Fibroblast of skin of right quadriceps (primary cell): ENCODE data around the gene INSL3.

Experiments
- DNase-seq: peaks from one replicate; pipeline ENCODE4 v3.0.0-alpha.2; 2013

INSL3 gene

DNA sequence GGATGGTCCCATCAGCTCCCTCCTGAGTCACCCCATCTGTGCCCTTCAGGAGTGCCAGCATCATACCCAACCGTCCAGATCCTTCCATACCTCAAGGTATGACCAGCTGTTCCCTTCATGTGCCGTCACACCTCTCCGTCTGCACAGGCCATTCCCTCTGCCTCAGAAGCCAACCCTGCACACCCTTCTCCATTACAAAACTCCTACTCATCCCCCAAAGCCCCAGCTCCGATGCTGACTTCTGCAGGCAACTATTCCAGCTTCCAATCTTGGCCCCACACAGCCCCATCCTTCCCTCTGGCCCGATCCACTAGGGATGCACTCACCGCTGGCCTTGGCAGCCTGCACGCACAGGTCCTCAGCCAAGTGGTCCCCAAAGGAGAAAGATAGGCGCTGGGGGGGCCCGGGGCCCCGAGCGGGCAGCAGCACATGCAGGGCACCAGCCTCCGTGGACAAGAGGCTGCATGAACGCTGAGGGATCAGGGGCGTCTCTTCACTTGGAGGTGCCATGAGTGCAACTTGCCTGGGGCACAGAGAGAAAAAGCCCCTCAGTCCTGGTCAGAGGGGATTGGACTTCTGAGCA is 22.7 kb upstream of the INSL3 start:
- DNase-seq = no peak

- DNase-seq = no peak
These were observed 22.0 kb upstream of the INSL3 start for GRCh38 chr19:17843292-17843827.

DNA sequence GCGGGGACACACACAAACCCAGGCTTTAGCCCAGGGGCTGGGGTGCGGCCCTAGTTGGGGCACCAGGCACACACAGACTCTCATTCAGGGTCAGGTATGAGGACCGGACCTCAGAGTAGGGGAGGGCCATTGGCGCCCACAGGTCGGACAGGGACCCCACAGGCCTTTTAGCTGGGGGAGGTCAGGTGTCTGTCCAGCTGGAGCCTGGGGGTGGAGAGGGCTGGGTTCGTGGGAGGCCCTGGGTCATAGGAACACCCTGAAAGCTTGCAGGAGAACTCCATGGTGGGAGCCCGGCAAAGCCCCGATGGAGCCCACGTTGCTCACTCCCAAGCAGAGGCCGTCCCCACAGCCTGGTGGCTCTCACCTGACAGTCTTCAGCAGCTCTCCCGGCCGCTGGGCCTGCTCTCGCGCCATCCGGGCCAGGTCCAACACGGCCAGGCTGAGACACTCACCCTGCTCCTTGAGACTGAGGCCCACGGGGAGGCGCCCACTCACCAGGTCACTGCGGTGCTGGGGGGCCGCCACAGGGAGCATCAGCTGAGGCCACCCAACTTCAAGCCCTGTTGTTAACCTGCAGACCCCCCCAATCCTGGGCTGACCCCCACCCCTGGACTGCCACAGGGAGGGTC is 21.5 kb upstream of the INSL3 start:
- DNase-seq = no peak

GRCh38 chr19:17841810-17842662 is 20.7 kb upstream of the INSL3 start:
- DNase-seq = peak; percentile 85

GRCh38 chr19:17841371-17841809 is 20.1 kb upstream of the INSL3 start:
- DNase-seq = no peak

DNA sequence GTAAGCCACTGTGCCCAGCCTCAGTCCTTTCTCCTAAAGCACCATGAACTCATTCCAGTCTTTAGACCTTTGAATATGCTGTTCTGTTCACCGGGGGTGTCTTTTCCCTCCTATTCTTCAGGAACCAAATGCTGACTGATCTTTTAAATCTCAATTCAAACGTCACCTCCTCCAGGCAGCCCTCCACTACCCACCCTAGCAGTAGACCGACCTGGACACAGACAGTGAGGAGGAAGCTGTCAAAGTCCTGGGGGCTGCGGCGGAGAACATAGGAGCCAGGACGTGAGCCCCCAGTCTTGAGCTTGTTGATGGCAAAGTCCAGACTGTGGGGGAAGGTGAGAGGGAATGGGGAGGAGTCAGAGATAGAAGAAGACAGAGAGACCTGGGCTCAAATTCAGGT is 18.7 kb upstream of the INSL3 start:
- no peak for DNase-seq

DNA sequence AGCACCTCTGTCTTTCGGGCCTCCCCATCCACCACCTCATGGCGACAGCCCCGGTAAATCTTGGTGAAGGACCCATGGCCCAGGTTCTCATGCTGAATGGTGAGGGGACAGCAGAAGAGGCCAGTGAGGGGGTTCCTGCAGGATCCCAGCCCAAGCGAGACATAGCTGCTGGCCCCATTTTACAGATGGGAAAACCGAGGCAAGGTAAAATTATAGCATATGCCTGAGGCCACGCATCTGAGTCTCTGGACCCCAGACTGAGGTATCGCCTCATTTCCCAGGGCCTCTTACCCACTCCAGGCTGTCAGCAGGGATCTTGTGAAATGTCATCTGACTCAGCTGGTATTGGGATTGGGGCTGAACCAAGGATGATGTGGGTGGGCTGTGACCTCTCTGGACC is 16.7 kb upstream of the INSL3 start:
- no peak for DNase-seq

DNA sequence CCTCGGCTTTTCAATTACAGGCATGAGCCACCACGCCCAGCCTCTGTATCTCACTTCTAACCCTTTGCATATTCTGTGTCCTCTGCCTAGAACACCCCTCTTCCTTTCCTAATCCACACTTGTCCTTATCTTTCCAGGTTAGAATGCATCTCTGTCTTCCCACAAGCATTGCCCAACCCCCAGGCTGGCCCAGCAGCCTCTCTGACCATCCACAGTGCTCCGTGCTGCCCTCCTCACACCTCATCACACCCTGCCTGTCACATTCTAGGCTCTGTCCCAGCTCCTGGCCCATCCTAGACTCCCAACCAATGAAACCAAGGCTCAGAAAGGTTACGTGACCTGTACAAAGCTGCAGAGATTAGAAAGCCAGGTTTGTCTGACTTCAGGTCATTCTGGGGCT is 15.2 kb upstream of the INSL3 start:
- DNase-seq = no peak

DNA sequence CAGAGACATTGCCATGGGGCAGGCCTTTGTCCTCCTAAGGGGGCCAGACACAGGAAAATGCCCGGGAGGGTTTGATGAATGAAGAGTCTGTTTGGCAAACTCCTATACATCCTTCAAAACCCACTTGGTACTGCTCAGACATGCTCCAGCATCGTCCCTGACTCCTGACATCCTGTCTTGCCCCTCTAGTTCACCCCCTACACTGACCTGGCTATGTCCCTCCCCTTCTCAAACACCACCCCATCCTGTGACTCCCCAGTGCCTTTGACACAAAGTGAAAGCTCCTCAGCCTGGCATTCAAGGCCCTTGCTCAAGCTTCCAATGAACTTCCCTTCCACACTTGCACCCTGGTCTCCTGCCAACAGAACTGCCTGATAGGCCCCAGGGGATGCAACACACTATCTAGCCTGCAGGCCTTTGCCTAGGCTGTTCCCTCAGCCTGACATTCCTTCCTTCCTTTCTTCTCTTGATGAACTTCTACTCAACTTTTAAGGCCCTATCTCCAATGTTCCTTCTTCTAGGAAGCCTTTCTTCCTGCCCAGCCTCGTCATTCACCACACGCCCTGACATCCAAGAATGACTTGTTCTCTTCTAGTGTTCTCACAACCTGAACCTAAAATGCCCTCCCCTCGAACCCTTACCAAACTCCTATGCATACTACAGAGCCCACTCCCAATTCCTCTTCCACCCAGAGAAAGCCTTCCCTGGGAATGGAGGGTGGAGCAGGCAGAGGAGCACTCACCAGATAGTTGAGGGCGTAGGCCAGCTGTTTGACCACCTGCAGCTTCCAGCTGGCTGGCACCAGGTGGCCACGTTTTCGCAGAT is 14.1 kb upstream of the INSL3 start:
- DNase-seq = no peak

DNA sequence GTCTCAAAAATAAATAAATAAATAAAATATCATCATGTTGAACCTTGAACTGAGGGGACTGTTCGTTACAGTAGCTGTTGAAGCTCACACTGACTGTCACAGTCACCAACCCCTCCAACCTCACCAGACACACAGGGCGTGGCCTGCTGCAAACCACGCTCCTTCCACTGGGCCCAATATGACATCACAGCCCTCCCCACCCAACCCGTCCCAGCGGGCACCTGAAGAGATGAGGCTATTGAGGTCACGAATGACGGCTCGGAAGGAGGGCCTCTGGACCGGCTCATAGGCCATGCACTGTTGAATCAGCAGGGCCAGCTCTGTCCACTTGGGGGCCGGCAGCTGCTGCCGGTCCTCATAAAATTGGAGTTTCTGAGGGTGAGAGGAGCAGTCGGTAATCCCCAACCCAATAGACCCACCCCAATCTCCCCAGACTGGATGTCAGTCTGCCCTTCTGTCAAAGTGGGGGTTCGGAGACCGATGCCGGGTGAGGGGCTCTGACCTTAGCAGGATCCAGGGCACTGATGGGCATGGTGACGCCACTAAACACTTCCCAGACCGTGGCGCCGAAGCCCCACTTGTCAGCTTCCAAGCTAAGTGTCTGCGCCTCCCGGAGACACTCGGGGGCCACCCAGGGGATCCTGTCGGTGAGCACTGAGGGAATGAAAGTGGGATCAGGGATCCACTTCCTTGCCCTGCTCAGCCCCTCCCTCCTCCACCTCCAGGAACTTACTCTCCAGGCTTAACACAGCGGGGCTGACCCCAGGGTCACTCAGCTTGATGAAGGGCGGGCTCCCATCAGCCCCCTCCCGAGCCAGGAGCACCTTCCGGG is 13.2 kb upstream of the INSL3 start:
- DNase-seq = no peak

DNA sequence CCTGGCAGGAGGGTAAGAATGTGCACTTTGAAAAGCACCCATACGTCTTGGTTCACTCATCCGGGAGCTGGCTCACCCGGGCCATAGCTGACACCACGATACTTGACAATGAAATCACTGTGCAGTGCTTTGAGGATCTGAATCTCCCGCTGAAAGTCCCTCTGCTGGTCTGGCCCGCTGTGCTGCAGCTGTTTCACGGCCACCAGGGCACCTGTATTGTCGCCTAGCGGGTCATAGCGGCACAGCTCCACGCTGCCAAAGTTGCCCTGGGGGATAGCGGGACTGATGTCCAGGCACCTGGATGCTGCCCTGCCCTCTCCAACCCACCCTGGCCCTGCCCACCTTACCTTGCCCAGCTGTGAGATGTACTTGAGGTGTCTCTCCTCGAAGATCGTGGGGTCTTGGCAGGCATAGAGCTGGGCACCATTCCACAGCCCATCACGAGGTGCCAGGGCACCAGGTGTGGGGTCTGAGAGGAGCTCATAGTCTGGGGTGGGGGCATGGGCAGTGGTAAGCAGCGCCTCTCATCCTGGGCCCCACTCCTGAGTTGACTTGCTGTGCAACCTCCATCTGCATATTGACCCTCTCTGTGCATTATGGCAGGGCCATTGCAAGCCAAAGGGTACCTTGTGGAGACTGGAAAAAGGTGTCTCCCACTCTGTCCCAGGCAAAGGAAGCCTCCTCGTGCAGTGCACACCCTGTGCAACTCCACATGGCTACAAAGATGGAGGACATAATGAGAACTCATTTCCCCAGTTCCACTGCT is 11.3 kb upstream of the INSL3 start:
- no peak for DNase-seq

- DNase-seq = no peak
These were observed 10.1 kb upstream of the INSL3 start for GRCh38 chr19:17831419-17831888.

DNA sequence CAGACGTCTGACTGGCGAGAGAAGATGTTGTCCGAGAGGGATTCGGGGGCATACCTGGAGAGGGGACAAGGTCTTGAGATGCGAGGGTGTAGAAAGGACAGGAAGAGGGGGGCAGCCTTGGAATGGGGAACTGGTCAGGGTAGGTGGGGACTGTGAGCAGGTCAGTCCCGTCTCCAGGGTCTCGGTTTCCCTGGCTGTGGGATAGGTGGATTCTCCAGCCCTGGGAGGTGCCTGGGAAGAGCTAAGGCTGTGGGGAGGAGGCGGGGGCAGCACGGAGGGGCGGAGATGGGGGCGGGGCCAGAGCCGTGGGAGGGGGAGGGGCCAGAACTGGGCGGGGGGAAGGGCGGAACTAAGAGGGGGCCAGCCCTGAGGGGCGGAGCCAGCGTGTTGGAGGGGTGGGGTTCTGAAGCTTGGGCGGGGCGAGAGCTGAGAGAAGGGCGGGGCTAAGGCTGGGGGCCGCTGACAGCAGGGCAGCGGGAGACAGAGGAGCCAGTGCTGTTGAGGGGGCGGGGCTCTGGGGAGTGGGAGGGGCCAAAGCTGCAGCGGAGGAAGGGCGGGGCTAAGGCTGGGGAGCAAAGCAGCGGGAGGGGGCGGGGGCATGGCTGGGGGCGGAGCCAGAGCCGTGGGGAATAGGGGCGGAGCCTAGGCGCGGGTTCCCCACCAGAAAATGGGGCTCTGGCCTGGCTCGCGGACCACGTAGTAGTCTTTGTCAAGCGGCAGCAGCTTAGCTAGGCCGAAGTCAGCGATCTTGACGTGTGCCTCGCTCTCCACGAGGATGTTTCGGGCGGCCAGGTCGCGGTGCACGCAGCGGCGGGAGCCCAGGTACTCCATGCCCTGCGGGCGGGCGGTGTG is 9.5 kb upstream of the INSL3 start:
- peak; percentile 84 for DNase-seq

DNA sequence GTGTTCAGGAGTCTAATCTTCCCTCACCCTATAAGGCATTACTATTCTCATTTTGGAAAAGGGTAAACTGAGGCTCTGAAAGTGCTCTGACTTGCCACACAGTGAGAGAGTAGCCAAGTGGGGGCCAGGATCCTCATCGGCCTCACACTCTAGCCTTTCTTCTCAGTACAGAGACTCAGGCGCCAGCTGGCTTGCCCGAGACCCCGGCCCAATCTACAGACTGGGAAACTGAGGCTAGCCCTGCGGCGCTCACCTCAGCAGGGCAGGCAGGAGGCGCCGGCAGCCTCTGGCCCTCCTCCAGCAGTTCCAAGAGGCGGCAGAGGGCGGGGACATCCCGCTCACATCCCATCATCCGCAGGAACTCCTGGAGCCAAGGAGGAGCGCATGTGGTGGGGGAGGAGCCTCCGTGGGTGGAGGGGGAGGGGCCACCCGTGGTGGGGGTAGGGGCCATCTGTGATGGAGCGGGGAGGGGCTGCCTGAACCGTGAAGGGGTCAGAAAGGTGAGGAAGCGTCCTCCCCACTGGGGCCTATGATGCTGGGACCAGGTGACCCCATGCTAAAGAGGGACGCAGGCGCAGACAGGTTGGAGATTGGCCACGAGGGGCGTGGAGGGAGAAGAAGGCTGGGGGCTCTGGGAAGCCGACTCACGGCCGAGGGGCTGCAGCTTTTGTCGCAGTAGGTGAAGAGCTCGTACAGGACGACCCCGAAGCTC is 8.7 kb upstream of the INSL3 start:
- DNase-seq = peak; percentile 59

- no peak for DNase-seq
These were observed 5.3 kb upstream of the INSL3 start for GRCh38 chr19:17826508-17827056.

- DNase-seq = no peak
These were observed 3.0 kb upstream of the INSL3 start for GRCh38 chr19:17824339-17824738.

- no peak for DNase-seq
These were observed 3.5 kb downstream of the INSL3 start for GRCh38 chr19:17817668-17818363.

DNA sequence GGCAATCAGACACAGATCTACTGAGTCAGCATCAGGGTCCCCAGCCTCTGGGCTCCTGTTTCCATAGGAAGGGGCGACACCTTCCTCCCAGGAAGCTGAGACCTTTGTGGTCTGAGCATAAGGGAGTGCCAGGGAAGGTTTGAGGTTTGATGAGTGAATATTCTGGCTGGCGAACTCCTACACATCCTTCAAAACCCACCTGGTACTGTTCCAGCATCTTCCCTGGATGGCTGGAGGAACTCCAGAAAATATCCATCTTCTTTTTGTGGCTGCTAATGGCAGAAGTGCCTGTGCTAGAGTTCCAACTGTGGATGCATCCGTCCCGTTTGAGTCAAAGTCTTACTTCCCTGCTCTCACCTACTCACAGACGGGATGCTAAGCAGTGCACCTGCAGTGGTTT is 9.2 kb downstream of the INSL3 start:
- DNase-seq = no peak
